Sciatic nerve (tissue), 2 donors: ENCODE results near the gene CCDC88B. TPM values are rescaled to one million over a fixed set of nuclear protein-coding genes. Genes with fewer than 3 reads are reported as not detected.

Experiments
- ATAC-seq: fragments of 200-7000 bp; cut with Tn5 transposase; one replicate; pipeline ENCODE4 v1.9.1; 2020; ENCODE audit warnings: mild to moderate bottlenecking, moderate library complexity
- DNase-seq: peaks from one replicate; pipeline ENCODE4 v3.0.0-alpha.2; 2020; ENCODE audit warnings: low spot score
- intact Hi-C: fragments of 100-400 bp; cut with DNase I; formaldehyde crosslinking; loops from one replicate; pipeline ENCODE4 v1.14.2; 2022
- total RNA-seq: library from RNA; stranded (reverse); fragmentation: NEBNext Ultra II Directional; extraction: Animal tissue kit (Norgen Biotek cat#: 25700); gene quantifications from one replicate; pipeline ENCODE4 v1.2.1, GENCODE V29; 2021
- donor health status: DM: no; HTN: no; CAD: no.
- donor health status: DM: no; HTN: no; CAD: no.

Gene CCDC88B
- total RNA-seq, 1 donor from 2014 or later, result 12.9 TPM

DNA sequence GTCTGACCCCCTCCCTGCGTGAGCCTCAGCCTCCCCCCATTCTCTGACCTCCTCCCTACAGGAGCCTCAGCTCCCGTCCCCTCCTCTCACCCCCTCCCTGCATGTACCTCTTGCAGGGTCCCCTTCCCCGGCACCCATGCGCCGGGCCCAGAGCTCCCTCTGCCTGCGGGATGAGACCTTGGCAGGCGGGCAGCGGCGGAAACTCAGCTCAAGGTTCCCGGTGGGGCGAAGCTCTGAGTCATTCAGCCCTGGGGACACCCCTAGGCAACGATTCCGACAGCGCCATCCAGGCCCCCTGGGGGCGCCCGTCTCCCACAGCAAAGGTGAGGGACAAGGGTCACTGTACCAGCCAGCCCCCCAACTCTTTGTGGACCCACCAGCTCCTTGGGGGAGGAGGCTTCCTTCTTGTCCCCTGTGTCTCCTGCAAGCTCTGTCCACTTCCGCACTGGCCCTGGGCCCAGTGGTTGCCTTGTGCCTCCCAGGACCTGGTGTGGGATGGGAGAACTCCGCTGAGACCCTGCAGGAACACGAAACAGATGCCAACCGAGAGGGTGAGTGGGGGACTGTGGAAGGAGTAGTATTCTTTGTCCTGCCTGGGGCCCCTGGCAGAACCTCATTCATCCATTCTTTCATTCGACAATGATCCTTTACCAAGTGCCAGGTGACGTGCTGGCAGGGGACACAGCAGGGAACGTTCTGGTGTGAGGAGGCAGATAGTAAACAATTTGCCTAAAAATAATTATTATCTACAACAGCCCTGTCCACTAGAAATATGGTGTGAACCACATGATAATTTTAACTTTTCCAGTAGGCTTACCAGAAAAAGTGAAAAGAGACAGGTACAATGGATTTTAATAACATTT, 15.3 kb downstream of the CCDC88B start:
- ATAC-seq (peak; percentile 65), DNase-seq (peak; percentile 84)
- intact Hi-C loops, result no loop called here

DNA sequence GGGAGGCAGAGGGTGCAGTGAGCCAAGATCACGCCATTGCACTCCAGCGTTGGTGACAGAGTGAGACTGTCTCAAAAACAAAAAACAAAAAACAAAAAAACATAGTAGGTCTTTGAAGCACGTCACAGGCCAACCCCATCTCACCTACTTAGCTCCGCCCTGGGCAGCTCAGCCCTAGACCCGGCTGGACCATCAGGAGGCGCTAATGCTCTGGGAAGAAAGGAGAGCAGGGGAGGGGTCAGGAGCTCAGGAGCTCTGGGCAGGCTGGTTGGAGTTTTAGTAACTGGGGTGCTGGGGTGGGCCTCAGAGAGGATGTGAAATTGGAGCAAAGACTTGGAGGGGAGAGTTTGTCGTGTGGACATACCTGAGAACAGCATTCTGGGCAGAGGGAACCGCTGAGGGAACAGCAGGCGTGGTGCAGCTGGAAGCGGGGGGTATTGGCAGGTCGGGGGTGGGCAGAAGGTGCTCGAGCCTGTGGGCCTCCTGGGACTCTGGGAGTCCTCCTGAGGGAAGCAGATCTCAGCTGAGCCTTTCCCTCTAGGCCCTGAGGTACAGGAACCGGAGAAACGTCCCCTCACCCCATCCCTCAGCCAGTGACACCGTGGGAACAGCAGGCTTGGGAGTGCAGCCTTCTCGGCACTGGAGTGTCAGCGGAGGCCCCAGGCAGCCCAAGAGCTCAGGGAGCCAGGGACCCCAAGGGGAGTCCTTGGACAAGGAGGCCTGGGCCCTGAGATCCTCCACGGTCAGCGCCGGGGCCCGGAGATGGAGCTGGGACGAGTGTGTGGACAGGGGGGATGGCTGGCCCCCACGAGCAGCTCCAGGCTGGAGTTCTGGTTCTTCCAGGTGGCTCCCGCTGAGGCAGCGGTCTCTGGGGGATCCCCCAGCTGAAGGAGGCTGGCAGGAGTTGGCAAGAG, 16.8 kb downstream of the CCDC88B start:
- DNase-seq (no peak), ATAC-seq (no peak)
- intact Hi-C loops, result no loop called here

- no peak for DNase-seq
- no peak for ATAC-seq
- intact Hi-C loops, result no loop called here
These were observed 17.4 kb downstream of the CCDC88B start for GRCh38 chr11:64357446-64357845.

DNA sequence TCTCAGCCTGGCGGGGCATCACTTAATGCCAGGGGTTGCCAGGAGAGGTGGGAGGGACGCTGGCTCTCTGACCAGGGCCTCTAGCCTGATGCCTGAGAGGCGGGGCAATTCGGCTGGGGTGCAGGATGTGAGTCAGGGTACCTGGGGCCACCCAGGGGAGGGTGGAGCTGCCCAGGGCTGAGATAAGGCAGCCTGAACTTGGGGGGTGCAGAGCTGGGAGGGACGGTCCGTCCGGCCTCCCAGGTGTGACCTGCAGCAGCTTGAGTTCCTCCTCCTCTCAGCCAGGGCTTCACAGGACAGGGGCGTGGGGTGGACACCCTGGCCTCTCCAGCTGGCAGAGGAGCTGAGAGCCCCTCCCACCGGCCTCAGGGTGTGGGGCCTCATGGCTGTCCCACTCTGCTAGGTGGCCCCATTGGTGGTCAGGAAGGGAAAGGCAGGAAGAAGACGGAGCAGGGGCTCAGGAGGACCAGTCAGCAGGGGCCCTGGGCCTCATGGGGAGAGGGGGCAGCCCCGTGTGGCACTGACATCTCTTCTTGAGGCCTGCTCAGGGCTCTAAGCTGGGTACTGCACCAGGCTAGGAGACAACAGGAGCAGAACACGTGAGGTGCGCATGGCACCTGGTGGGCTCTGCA, 18.0 kb downstream of the CCDC88B start:
- intact Hi-C loops, result no loop called here
- DNase-seq (peak; percentile 65), ATAC-seq (peak; percentile 3)

DNA sequence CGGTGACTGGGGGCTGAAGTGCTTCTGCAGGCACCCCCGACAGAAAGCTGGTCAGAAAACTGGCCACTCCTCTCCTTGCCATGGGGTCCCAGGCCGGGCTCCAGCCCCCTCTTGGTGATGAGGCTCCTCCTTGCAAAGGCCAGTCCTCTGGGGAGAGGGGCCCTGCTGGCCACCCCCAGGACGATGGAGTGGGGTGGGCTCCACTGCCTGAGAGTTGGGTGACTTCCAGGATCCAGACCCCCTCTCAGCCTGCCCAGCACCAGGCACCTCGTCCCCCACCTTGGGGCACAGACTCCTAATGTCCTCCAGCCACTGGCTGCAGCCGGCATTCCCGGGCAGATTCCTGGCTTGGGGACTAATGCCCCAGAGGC, 18.5 kb downstream of the CCDC88B start:
- DNase-seq (no peak), ATAC-seq (peak; percentile 11)
- intact Hi-C loops, result no loop called here

GRCh38 chr11:64358907-64359711, 19.1 kb downstream of the CCDC88B start, which contains the start of gene RPS6KA4:
Gene RPS6KA4, plus strand, starts transcription at chr11:64359162. Its CDS starts 74 bp downstream, at chr11:64359236.
- intact Hi-C loops, result no loop called here
- DNase-seq (peak; percentile 81), ATAC-seq (peak; percentile 81)

DNA sequence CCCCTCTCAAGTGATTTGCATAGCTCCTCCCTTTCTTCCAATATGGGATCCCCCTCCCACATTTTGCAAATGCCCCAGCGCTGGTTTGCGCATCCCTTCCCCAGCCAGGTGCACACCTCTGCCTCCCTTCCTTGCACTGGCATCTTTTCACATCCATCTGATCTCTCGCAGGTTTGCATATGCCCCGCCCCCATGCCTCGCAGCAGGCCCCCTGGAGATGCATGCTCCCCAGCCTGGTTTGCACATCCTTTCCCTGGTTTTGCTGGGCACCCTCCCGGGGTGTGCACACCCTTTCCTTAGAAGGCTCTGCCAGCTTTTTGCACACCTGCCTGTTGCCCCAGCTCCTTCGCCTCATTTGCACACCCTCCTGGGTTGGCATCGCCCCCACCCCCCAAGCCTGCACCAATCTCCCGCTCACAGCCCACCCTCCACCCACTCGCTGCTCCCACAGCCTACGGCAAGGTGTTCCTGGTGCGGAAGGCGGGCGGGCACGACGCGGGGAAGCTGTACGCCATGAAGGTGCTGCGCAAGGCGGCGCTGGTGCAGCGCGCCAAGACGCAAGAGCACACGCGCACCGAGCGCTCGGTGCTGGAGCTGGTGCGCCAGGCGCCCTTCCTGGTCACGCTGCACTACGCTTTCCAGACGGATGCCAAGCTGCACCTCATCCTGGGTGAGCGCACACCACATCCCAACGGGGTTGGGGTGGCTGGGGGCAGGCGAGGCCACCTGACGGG, 19.9 kb downstream of the CCDC88B start:
- peak; percentile 64 for DNase-seq
- peak; percentile 3 for ATAC-seq

GRCh38 chr11:64360448-64360921, 20.5 kb downstream of the CCDC88B start:
- intact Hi-C loops, result no loop called here
- ATAC-seq (no peak), DNase-seq (no peak)

More for the DNA sequence above, 19.9 kb downstream of the CCDC88B start:
- intact Hi-C loops, result no loop called here

GRCh38 chr11:64361659-64362058, 21.7 kb downstream of the CCDC88B start:
- ATAC-seq (no peak), DNase-seq (no peak)
- intact Hi-C loops, result no loop called here

- DNase-seq, result no peak
- no peak for ATAC-seq
- intact Hi-C loops, result no loop called here
These were observed 22.3 kb downstream of the CCDC88B start for GRCh38 chr11:64362339-64362738.

- ATAC-seq (no peak), DNase-seq (no peak)
- intact Hi-C loops, result no loop called here
These were observed 24.4 kb downstream of the CCDC88B start for GRCh38 chr11:64364435-64364834.

DNA sequence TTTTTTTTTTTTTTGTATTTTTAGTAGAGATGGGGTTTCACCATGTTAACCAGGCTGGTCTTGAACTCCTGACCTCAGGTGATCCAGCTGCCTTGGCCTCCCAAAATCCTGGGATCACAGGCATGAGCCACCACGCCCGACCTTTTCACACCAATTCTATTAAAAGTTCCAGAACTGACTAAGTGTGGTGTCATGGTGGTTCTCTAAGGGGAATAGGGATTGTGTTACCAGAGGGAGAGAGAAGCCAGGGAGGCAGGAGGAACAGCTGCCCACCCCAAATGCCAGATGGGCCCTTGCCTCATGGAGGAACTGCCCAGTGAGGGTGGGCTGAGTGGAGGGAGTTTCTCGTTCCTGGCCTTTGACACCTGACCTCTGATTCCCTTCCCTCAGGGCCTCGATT, 24.9 kb downstream of the CCDC88B start:
- intact Hi-C loops, result no loop called here
- DNase-seq (no peak), ATAC-seq (no peak)

GRCh38 chr11:64366751-64367150, 26.7 kb downstream of the CCDC88B start:
- intact Hi-C loops, result no loop called here
- DNase-seq (no peak), ATAC-seq (no peak)

- no peak for DNase-seq
- intact Hi-C loops, result no loop called here
- no peak for ATAC-seq
These were observed 28.1 kb downstream of the CCDC88B start for GRCh38 chr11:64367931-64368672.

- intact Hi-C loops, result no loop called here
- no peak for DNase-seq
- no peak for ATAC-seq
These were observed 28.7 kb downstream of the CCDC88B start for GRCh38 chr11:64368673-64369074.

- ATAC-seq, result no peak
- intact Hi-C loops, result no loop called here
- DNase-seq, result no peak
These were observed 29.7 kb downstream of the CCDC88B start for GRCh38 chr11:64369440-64370421.
